HEK293 (cell line): ENCODE results near the gene SOCS4.

Experiments used
- CTCF ChIA-PET: fragments of 350-600 bp; formaldehyde crosslinking; extraction: SDS; loops from one replicate; lab custom pipeline; 2021; ENCODE audit warnings: antibody characterized with exemption; lab: Yijun Ruan, JAX
- POLR2A ChIA-PET: fragments of 300-600 bp; formaldehyde crosslinking; extraction: SDS; loops from one replicate; lab custom pipeline; 2020; ENCODE audit warnings: antibody characterized with exemption, inconsistent platforms; lab: Yijun Ruan, JAX
- H3K27ac ChIP-seq: fragments of 200-500 bp; sonication (Bioruptor generic); 2 replicates; pipeline ENCODE4 v1.5.1; 2014; ENCODE audit warnings: low read depth, low read length, control low read depth, inconsistent platforms; ENCODE audit errors: extremely low read depth
- H3K36me3 ChIP-seq, 2 experiments: fragments of 200-500 bp in 1 of 2; sonication (Bioruptor generic) in 1 of 2; 1 replicate in 1 of 2; 2 replicates in 1 of 2; pipeline ENCODE4 v1.5.1; 2014 to 2017; ENCODE audit warnings: inconsistent platforms in 2 of 2, low read length in 2 of 2; ENCODE audit not compliant: control insufficient read depth in 2 of 2, insufficient read depth in 1 of 2
- H3K4me1 ChIP-seq: fragments of 200-500 bp; sonication (Bioruptor generic); 2 replicates; pipeline ENCODE4 v1.5.1; 2014; ENCODE audit warnings: mild to moderate bottlenecking, low read length, inconsistent platforms; ENCODE audit not compliant: control insufficient read depth, insufficient read depth
- H3K4me3 ChIP-seq: 2 replicates; pipeline ENCODE4 v1.5.1; 2011; ENCODE audit warnings: low read depth, mild to moderate bottlenecking, control low read depth, low read length, moderate library complexity
- H3K9me3 ChIP-seq: fragments of 200-500 bp; sonication (Bioruptor generic); 2 replicates; pipeline ENCODE4 v1.5.1; 2014; ENCODE audit warnings: low read depth, low read length, inconsistent platforms; ENCODE audit not compliant: control insufficient read depth, insufficient read depth
- GLIS2 ChIP-seq: fragments of 450-650 bp; formaldehyde crosslinking; IDR thresholded peaks from 2 replicates; pipeline ENCODE4 v1.5.1; 2016; ENCODE audit warnings: missing biosample characterization, missing genetic modification characterization
- KLF1 ChIP-seq: fragments of 450-650 bp; formaldehyde crosslinking; IDR thresholded peaks from 2 replicates; pipeline ENCODE4 v1.5.1; 2016; ENCODE audit warnings: missing biosample characterization, missing genetic modification characterization
- WT1 ChIP-seq: fragments of 450-650 bp; formaldehyde crosslinking; IDR thresholded peaks from 2 replicates; pipeline ENCODE4 v1.5.1; 2016; ENCODE audit warnings: missing biosample characterization, missing genetic modification characterization
- ZFP41 ChIP-seq: fragments of 450-650 bp; formaldehyde crosslinking; IDR thresholded peaks from 2 replicates; pipeline ENCODE4 v1.5.1; 2016; ENCODE audit warnings: missing biosample characterization, missing genetic modification characterization, borderline replicate concordance
- ZNF157 ChIP-seq: fragments of 450-650 bp; formaldehyde crosslinking; IDR thresholded peaks from 2 replicates; pipeline ENCODE4 v1.5.1; 2016; ENCODE audit warnings: missing biosample characterization, missing genetic modification characterization
- ZNF16 ChIP-seq: fragments of 450-650 bp; formaldehyde crosslinking; IDR thresholded peaks from 2 replicates; pipeline ENCODE4 v1.5.1; 2016; ENCODE audit warnings: low read depth, missing biosample characterization, missing genetic modification characterization
- ZNF169 ChIP-seq: fragments of 450-650 bp; formaldehyde crosslinking; IDR thresholded peaks from 2 replicates; pipeline ENCODE4 v1.5.1; 2016; ENCODE audit warnings: missing biosample characterization, missing genetic modification characterization
- ZNF223 ChIP-seq: fragments of 450-650 bp; formaldehyde crosslinking; IDR thresholded peaks from 2 replicates; pipeline ENCODE4 v1.5.1; 2016; ENCODE audit warnings: missing biosample characterization, missing genetic modification characterization
- ZNF24 ChIP-seq: fragments of 450-650 bp; formaldehyde crosslinking; IDR thresholded peaks from 2 replicates; pipeline ENCODE4 v1.5.1; 2016; ENCODE audit warnings: missing biosample characterization, missing genetic modification characterization
- ZNF362 ChIP-seq: fragments of 450-650 bp; formaldehyde crosslinking; IDR thresholded peaks from 2 replicates; pipeline ENCODE4 v1.5.1; 2016; ENCODE audit warnings: missing biosample characterization, missing genetic modification characterization
- ZNF510 ChIP-seq: fragments of 450-650 bp; formaldehyde crosslinking; IDR thresholded peaks from 2 replicates; pipeline ENCODE4 v1.5.1; 2018; ENCODE audit warnings: mild to moderate bottlenecking, missing genetic modification characterization, missing biosample characterization; ENCODE audit not compliant: insufficient replicate concordance
- ZNF513 ChIP-seq: fragments of 450-650 bp; IDR thresholded peaks from 2 replicates; pipeline ENCODE4 v1.5.1; 2018; ENCODE audit warnings: missing biosample characterization, missing genetic modification characterization
- TF ChIP-seq, protein P1 (sequence below): fragments of 450-650 bp; formaldehyde crosslinking; IDR thresholded peaks from 2 replicates; pipeline ENCODE4 v1.5.1; 2016; ENCODE audit warnings: missing biosample characterization, missing genetic modification characterization

SOCS4 gene

GRCh38 chr14:55051423-55052268 lies 24.6 kb downstream of the SOCS4 start, which contains the start of gene MAPK1IP1L (continued):
- TF ChIP-seq ZNF362 = 0 out of 2 replicates have a peak, but pooled peaks have one; percentile 39
- peak; percentile 96 for TF ChIP-seq GLIS2 (tag by site-specific recombination)
- TF ChIP-seq ZNF510 (tag by site-specific recombination) = no peak
- no peak for TF ChIP-seq ZFP41 (tag by site-specific recombination)
- TF ChIP-seq KLF1 = peak; percentile 49
- no peak for TF ChIP-seq ZNF16 (tag by site-specific recombination)
- TF ChIP-seq ZNF24 (tag by site-specific recombination) = peak; percentile 39; the same call in 1 of the 2 replicates
- TF ChIP-seq WT1 = peak; percentile 52; the same call in 1 of the 2 replicates

GRCh38 chr14:55052269-55052930 lies 25.4 kb downstream of the SOCS4 start:
- ChIA-PET CTCF (interaction anchor here (0.5 to 3.1 kb wide), 7 partner anchors 10 to 137 kb away, joined by 3 to 11 read pairs (median 3); no protein-coding TSS in a partner anchor), POLR2A (interaction anchor here (0.9 to 3.3 kb wide), 8 partner anchors 8 to 286 kb away, joined by 3 to 47 read pairs (median 6); partner anchors contain the start of genes SOCS4 and WDHD1)
- H3K36me3 ChIP-seq = peaks cover 24 to 29% of the 10 kb centered on the region in 2 experiments
- TF ChIP-seq ZNF513 (tag by site-specific recombination) = no peak
- TF ChIP-seq ZNF157 (tag by site-specific recombination) = no peak
- TF ChIP-seq ZNF223 (tag by site-specific recombination) = no peak
- TF ChIP-seq, protein P1, sequence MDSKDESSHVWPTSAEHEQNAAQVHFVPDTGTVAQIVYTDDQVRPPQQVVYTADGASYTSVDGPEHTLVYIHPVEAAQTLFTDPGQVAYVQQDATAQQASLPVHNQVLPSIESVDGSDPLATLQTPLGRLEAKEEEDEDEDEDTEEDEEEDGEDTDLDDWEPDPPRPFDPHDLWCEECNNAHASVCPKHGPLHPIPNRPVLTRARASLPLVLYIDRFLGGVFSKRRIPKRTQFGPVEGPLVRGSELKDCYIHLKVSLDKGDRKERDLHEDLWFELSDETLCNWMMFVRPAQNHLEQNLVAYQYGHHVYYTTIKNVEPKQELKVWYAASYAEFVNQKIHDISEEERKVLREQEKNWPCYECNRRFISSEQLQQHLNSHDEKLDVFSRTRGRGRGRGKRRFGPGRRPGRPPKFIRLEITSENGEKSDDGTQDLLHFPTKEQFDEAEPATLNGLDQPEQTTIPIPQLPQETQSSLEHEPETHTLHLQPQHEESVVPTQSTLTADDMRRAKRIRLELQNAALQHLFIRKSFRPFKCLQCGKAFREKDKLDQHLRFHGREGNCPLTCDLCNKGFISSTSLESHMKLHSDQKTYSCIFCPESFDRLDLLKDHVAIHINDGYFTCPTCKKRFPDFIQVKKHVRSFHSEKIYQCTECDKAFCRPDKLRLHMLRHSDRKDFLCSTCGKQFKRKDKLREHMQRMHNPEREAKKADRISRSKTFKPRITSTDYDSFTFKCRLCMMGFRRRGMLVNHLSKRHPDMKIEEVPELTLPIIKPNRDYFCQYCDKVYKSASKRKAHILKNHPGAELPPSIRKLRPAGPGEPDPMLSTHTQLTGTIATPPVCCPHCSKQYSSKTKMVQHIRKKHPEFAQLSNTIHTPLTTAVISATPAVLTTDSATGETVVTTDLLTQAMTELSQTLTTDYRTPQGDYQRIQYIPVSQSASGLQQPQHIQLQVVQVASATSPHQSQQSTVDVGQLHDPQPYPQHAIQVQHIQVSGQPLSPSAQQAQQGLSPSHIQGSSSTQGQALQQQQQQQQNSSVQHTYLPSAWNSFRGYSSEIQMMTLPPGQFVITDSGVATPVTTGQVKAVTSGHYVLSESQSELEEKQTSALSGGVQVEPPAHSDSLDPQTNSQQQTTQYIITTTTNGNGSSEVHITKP (tag by site-specific recombination) = 0 out of 2 replicates have a peak, but pooled peaks have one; percentile 12
- peak overlapping the region; percentile 100 for H3K4me3 ChIP-seq
- H3K4me1 ChIP-seq = peaks cover 3% of the 10 kb centered on the region; the same call in 1 of the 2 replicates
- no peaks in the 10 kb centered on the region for H3K9me3 ChIP-seq
- H3K27ac ChIP-seq = peak overlapping the region; percentile 97

- H3K9me3 ChIP-seq = no peaks in the 10 kb centered on the region
- CTCF ChIA-PET = interaction anchor here (0.5 to 3.1 kb wide), 5 partner anchors 13 to 137 kb away, joined by 3 to 11 read pairs (median 3); no protein-coding TSS in a partner anchor
- H3K27ac ChIP-seq = no peak overlapping the region
- POLR2A ChIA-PET = interaction anchor here (0.9 to 3.3 kb wide), 4 partner anchors 9 to 55 kb away, joined by 3 to 47 read pairs (median 7); partner anchors contain the start of genes SOCS4 and WDHD1
- H3K36me3 ChIP-seq = peaks cover 28 to 35% of the 10 kb centered on the region in 2 experiments
- peaks cover 3% of the 10 kb centered on the region; the same call in 1 of the 2 replicates for H3K4me1 ChIP-seq
- peak overlapping the region; percentile 100 for H3K4me3 ChIP-seq
- no peak for TF ChIP-seq ZNF169 (tag by site-specific recombination)
- TF ChIP-seq, protein P1 (tag by site-specific recombination) = 0 out of 2 replicates have a peak, but pooled peaks have one; percentile 0
These were observed 26.0 kb downstream of the SOCS4 start for GRCh38 chr14:55053018-55053417.
